ENCODE results near the gene RTP3.

GRCh38 chr3:46495901-46496456, 1.8 kb upstream of the RTP3 start:
- TF ChIP-seq POLR2A (IDR thresholded peaks at IDR 0.05) = no peak
- no peak for TF ChIP-seq CTCF (IDR thresholded peaks at IDR 0.05)
- no peak for TF ChIP-seq EP300 (IDR thresholded peaks at IDR 0.05)
- TF ChIP-seq POLR2AphosphoS5 (IDR thresholded peaks at IDR 0.05) = no peak

Data from gastroesophageal sphincter (tissue), 3 donors.